Stimulated activated CD4-positive, alpha-beta T cell treated with anti-CD3 and anti-CD28 coated beads, Interleukin-12 subunit alpha, Interleukin-12 subunit beta, amount 100 ng/mL, for 48 hours (primary cell): ENCODE measurements around the gene INIP.

Experiments used
- DNase-seq, 3 donors: peaks; one replicate each; pipeline ENCODE4 v3.0.0-alpha.2; 2020; ENCODE audit warnings: low read depth in 2 of 3, low spot score in 1 of 3

INIP gene

DNA sequence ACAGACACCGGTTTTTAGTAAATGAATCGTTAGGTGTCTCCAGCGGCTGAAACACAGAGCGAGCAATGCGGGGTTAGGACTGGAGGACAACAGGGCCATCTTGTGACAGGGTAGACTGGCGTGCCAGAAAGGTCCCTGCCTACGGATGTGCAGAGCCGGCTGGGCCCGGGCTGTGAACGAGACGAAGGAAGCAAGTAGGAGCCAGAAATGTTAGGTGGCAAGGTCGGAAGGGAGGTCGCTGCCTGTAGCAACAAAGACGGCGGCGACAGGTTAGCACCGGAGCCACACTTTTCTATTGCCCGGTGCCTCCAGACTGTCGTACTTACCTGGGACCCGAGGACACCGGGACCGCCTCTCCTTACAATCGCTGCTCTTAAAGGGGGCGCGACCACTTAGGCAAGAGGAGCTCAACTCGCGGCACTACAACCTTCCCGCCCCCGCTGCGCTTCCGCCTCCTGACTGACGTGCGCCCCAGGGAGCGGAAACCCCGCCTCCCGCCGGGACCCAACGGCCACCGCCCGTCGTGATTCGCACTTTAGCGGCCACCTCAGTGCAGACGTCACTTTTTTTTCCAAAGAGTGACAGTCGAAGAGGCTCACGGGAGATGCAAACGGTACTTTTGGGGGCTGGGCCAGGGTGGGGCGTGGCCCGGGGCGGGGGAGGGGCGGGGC, at the start of gene INIP:
Gene INIP (minus strand): TSS at position 457 of the 671 bp plus-strand sequence. CDS start 1,632 bp downstream, outside the sequence.
- DNase-seq, result peak; percentile 90 to 95 (median 93)

GRCh38 chr9:112765281-112765680, 47.4 kb upstream of the INIP start:
- DNase-seq, result no peak

DNA sequence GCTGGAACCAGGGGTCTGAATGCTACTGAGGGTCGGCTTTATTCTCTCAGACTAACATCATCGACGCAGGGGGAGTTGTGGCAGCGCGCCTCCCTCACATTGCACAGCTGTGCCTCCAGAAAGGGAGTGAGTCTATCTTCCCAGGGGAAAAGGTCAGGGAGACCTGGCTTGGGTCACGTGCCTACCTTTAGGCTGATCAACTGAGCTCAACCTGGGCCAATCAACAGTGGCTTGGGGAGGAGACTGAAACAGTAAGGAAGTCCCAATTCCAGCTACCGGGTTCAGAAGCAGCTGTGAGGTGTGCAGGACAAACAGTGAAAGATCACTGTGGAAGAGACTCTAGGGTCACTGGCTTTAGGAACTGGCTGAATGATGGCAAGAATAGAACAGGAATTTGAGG, 46.9 kb upstream of the INIP start:
- DNase-seq, result no peak

- no peak for DNase-seq
Measured at GRCh38 chr9:112764344-112764743, 46.4 kb upstream of the INIP start.

GRCh38 chr9:112762726-112763518, 45.0 kb upstream of the INIP start:
- DNase-seq, result no peak

DNA sequence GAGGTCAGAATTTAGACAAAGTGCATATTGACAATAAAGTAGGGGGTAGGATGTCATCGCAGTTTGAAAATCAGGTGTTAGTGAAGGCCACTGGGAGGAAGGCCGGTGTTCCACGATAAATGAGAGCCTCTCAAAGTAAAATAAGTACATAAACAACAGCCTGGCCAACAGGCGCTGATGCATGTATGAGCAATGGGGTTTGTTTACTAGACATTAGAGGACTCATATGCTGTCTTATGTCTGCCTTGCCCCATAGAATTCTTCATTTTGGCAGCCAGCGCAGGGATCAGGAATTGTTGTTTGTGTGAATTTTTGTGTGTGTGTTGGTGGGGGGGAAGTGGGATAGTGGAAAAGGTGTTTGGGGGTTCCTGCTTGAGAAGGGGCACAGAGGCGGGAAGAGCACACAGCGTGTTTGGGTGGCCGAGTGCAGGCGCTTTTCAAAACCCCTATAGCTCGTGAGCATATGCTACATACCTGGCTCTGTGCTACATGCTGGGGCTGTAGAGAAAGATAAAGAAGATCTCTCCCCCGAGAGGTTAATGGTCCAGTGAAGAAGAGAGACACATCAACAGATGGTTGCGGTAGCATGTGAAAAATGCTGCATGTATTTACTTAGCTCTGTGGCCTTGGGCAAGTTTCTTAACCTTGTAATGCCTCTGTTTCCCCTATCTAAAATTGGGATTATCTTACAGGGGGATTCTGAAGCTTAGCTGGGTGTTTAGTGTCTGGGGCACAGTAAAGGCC, 44.2 kb upstream of the INIP start:
- DNase-seq, result no peak

GRCh38 chr9:112760821-112761220, 42.9 kb upstream of the INIP start:
- DNase-seq, result no peak

GRCh38 chr9:112757940-112758339, 40.0 kb upstream of the INIP start:
- no peak for DNase-seq

- no peak for DNase-seq
Measured at GRCh38 chr9:112757282-112757883, 39.5 kb upstream of the INIP start.

DNA sequence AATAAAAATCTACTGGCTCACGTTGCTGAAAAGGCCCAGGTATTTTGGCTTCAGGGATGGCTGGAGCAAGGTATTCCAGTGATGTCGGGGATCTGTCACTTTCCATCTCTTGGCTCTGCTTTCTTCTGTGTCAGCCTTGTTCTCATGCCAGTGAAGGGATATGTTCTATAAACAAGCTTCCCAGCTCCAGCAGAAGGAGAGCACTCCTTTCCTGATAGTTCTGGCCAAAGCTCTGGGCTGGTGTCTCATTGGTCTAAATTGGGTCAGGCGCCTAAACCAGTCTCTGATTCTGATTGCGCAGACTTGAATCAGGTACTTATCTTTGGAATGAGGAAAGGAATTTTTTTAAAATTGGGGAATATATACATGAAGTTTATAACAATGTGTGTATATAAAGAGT, 37.8 kb upstream of the INIP start:
- DNase-seq, result no peak

DNA sequence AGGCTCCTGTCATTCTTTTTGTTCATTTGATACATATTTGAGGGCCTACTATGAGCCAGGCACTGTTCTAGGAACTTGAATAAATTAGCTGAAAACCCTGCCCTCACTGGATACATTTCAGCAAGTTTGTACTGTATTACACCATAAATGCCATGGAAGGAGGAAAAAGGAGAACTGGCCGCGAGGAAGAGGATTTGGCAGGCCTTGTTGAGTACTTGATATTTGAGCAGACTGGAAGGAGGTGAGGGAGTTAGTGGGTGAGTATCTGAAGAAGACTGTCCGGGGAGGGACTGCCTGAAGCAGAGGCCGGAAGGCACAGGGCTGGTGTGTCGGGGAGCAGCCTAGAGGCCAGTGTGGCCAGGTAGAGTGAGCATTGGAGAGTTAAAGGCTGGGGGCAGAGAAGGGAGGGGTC, 37.1 kb upstream of the INIP start:
- DNase-seq, result no peak

DNA sequence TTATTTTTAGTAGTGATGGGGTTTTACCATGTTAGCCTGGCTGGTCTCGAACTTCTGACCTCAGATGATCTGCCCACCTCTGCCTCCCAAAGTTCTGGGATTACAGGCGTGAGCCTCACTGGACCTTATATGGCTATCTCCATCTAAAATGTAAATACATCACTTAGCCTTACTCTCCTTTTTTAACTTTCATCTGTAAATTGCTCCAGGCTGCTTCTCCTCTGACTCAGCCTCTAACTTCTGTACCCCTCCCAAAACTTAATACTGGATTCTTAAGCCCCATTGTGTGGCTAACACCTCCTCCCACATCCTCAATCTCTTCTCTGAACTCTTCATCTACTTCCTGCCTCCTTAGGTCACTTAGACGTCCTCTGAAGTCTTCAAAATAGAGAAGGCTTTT, 36.7 kb upstream of the INIP start:
- DNase-seq, result no peak

GRCh38 chr9:112753725-112754124, 35.8 kb upstream of the INIP start:
- DNase-seq, result no peak

DNA sequence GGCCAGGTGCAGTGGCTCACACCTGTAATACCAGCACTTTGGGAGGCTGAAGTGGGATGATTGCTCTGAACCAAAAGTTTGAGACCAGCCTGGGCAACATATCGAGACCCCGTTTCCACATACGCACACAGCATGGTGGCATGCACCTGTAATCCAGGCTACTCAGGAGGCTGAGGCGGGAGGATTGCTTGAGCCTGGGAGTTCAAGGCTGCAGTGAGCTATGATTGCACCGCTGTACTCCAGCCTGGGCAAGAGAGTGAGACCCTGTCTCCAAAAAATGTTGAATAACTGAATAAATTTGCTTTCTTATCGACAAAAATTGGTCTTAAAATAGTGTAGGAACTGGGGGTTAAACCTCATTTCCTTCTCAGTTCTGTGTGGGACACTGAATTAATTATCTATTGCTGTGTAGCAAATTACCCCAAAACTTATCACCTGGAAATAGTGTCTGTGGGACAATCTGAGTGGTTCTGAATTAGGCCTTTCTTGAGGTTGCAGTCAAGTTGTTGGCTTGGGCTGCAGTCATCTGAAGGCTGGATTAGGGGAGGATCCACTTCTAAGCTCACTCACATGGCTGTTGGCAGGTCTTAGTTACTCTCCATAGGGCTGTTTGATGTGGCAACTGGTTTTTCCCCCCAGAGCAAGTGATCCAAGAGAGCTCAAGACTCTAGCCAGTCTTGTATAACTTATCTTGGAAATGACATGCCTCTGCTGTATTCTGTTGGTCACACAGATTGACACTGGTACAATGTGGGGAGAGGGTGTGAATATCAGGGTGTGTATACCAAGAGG, 34.6 kb upstream of the INIP start:
- DNase-seq, result no peak

- DNase-seq, result peak in 1 of 3 donors; percentile 20
Measured at GRCh38 chr9:112751056-112751795, 33.3 kb upstream of the INIP start.

DNA sequence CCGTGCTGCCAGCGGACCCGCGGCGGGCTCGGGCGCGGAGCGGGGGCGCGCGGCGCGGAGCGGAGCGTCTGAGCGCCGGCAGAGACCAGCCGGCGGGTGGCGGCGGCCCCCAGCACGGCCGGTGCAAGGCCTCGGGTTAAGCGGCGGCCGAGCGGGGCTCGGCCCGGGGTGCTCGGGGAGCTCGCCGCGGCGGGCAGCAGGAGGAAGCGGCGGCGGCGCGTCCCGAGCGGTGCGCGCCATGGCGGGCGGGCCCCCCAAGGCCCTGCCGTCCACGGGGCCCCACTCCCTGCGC, 32.8 kb upstream of the INIP start:
- DNase-seq, result no peak

GRCh38 chr9:112750016-112750763, 32.3 kb upstream of the INIP start, which contains the start of gene SNX30:
Gene SNX30 (plus strand): TSS chr9:112750760. CDS start chr9:112751002, 242 bp downstream.
- peak in 2 of 3 donors; percentile 44 to 67 for DNase-seq

- no peak for DNase-seq
Measured at GRCh38 chr9:112747094-112747493, 29.2 kb upstream of the INIP start.

- no peak for DNase-seq
Measured at GRCh38 chr9:112744177-112744576, 26.3 kb upstream of the INIP start.
